Natural killer cell (primary cell): ENCODE data around the gene MST1. TPM values are rescaled to one million over a fixed set of nuclear protein-coding genes. Genes with fewer than 3 reads are reported as not detected.

Source experiments
- ATAC-seq, 3 donors: fragments of 150-1000 bp in 2 of 3; fragments of 200-7000 bp in 1 of 3; cut with Tn5 transposase; 1 replicate in 1 of 3; 2 replicates in 2 of 3; pipeline ENCODE4 v1.10.0; 2021; ENCODE audit warnings: mild to moderate bottlenecking in 2 of 3, moderate library complexity in 2 of 3
- DNase-seq, 2 donors: peaks; one replicate each; pipeline versions ENCODE4 v3.0.0 to v3.0.0-alpha.2; 2013 to 2021; ENCODE audit warnings: mixed read lengths in 1 of 2
- H3K27ac ChIP-seq: one replicate; pipeline ENCODE4 v1.5.1; 2013; ENCODE audit warnings: mild to moderate bottlenecking, low read length
- H3K27me3 ChIP-seq: one replicate; pipeline ENCODE4 v1.6.1; 2013; ENCODE audit warnings: low read length; ENCODE audit not compliant: control insufficient read depth, insufficient read depth
- H3K36me3 ChIP-seq: one replicate; pipeline ENCODE4 v1.6.1; 2013; ENCODE audit warnings: low read length; ENCODE audit not compliant: control insufficient read depth, insufficient read depth
- H3K4me1 ChIP-seq: one replicate; pipeline ENCODE4 v1.6.1; 2013; ENCODE audit warnings: low read length; ENCODE audit not compliant: control insufficient read depth, insufficient read depth
- H3K4me3 ChIP-seq: one replicate; pipeline ENCODE4 v1.5.1; 2013; ENCODE audit warnings: low read length
- H3K9me3 ChIP-seq: one replicate; pipeline ENCODE4 v1.6.1; 2013; ENCODE audit warnings: low read length; ENCODE audit not compliant: control insufficient read depth, insufficient read depth
- H3K27ac Mint-ChIP-seq, 2 donors: one replicate each; pipeline ENCODE4 v1.8.0; 2022; ENCODE audit warnings: mild to moderate bottlenecking in 2 of 2, mixed read lengths in 2 of 2, moderate library complexity in 1 of 2
- H3K27me3 Mint-ChIP-seq, 2 donors: one replicate each; pipeline ENCODE4 v1.8.0; 2022; ENCODE audit warnings: low read depth in 2 of 2, mixed read lengths in 2 of 2
- H3K36me3 Mint-ChIP-seq: one replicate; pipeline ENCODE4 v1.8.0; 2022; ENCODE audit warnings: mixed read lengths
- H3K4me1 Mint-ChIP-seq, 2 donors: one replicate each; pipeline ENCODE4 v1.8.0; 2022; ENCODE audit warnings: mixed read lengths in 2 of 2
- H3K4me3 Mint-ChIP-seq: one replicate; pipeline ENCODE4 v1.8.0; 2022; ENCODE audit warnings: mild to moderate bottlenecking, moderate library complexity, mixed read lengths
- H3K9me3 Mint-ChIP-seq, 2 donors: one replicate each; pipeline ENCODE4 v1.8.0; 2022; ENCODE audit warnings: mixed read lengths in 2 of 2
- CTCF ChIP-seq: fragments of 200-600 bp; IDR thresholded peaks from one replicate; pipeline ENCODE4 v1.8.0; 2022; ENCODE audit warnings: antibody characterized with exemption
- WGBS: methylation state at CpG from one replicate; pipeline ENCODE4 v1.1.7; 2013; ENCODE audit warnings: missing lambda C conversion rate; ENCODE audit not compliant: insufficient coverage; 5-methylcytosine and 5-hydroxymethylcytosine counted together
- intact Hi-C: fragments of 100-400 bp; cut with micrococcal nuclease; formaldehyde crosslinking; loops from one replicate; pipeline ENCODE4 v1.14.2; 2022
- total RNA-seq, 4 donors: library from RNA; stranded (reverse); fragments of 120-200 nt in 1 of 4; gene quantifications; one replicate each; pipeline versions ENCODE4 v1.2.3 to v1.2.4, GENCODE V29; 2013 to 2022

The MST1 gene
- total RNA-seq, 3 donors from 2014 or later (not counting 1 experiment from before 2014, with no cell fraction given) = 9.5 to 19.1 (median 15.2) TPM

- Histone ChIP-seq H3K9me3 (no peaks in the 10 kb centered on the region), H3K36me3 (peaks cover 10% of the 10 kb centered on the region), H3K27me3 (no peaks in the 10 kb centered on the region), H3K4me3 (peak within 1 kb of the TSS; percentile 75), H3K27ac (peak within 1 kb of the TSS; percentile 71), H3K4me1 (peaks cover 42% of the 10 kb centered on the region)
- peak; percentile 85 for TF ChIP-seq CTCF
- Mint-ChIP-seq H3K4me3 (peak within 1 kb of the TSS; percentile 93), H3K27ac (peak within 1 kb of the TSS; percentile 87 to 93), H3K4me1 (peaks cover 32 to 42% of the 10 kb centered on the region in 2 donors), H3K36me3 (no peaks in the 10 kb centered on the region), H3K9me3 (no peaks in the 10 kb centered on the region), H3K27me3 (no peaks in the 10 kb centered on the region)
- under 1% methylated on average over 50 of the region's 50 CpGs for WGBS
- DNase-seq = peak; percentile 92 to 93
- intact Hi-C loops = loop anchor here (1.0 to 2.0 kb wide), 2 partner anchors 31 to 67 kb away; partner anchors contain the start of genes IP6K1, MST1 and RNF123
- peak; percentile 74 to 86 (median 75) for ATAC-seq
Measured at GRCh38 chr3:49719214-49719884, 30.1 kb upstream of the MST1 start, which contains the start of gene AMIGO3. Gene AMIGO3, minus strand, starts transcription at chr3:49719684. Its CDS starts 219 bp downstream, at chr3:49719465.

- Mint-ChIP-seq H3K36me3 (no peaks in the 10 kb centered on the region), H3K27ac (peak overlapping the region; percentile 87 to 93), H3K9me3 (no peaks in the 10 kb centered on the region), H3K4me1 (peaks cover 27 to 42% of the 10 kb centered on the region in 2 donors), H3K27me3 (no peaks in the 10 kb centered on the region), H3K4me3 (peak overlapping the region; percentile 93)
- no peak for DNase-seq
- Histone ChIP-seq H3K9me3 (no peaks in the 10 kb centered on the region), H3K27me3 (no peaks in the 10 kb centered on the region), H3K27ac (no peak overlapping the region), H3K4me3 (peak overlapping the region; percentile 75), H3K36me3 (peaks cover 10% of the 10 kb centered on the region), H3K4me1 (peaks cover 39% of the 10 kb centered on the region)
- TF ChIP-seq CTCF = no peak
- no peak for ATAC-seq
- WGBS = 19% methylated on average over 33 of the region's 33 CpGs
- intact Hi-C loops = loop anchor here (1.0 to 2.0 kb wide), 2 partner anchors 30 to 67 kb away; partner anchors contain the start of genes IP6K1, MST1 and RNF123
Measured at GRCh38 chr3:49718858-49719213, 29.6 kb upstream of the MST1 start.

- ATAC-seq (no peak), DNase-seq (peak in 1 of 2 donors; percentile 29)
- Mint-ChIP-seq H3K36me3 (no peaks in the 10 kb centered on the region), H3K27me3 (no peaks in the 10 kb centered on the region), H3K4me3 (peak overlapping the region; percentile 93), H3K4me1 (peaks cover 25 to 41% of the 10 kb centered on the region in 2 donors), H3K9me3 (no peaks in the 10 kb centered on the region), H3K27ac (peak overlapping the region; percentile 87 to 93)
- 85% methylated on average over 75 of the region's 75 CpGs for WGBS
- no peak overlapping the region for H3K27ac ChIP-seq
- H3K27me3 ChIP-seq = no peaks in the 10 kb centered on the region
- H3K9me3 ChIP-seq = no peaks in the 10 kb centered on the region
- peaks cover 10% of the 10 kb centered on the region for H3K36me3 ChIP-seq
- H3K4me1 ChIP-seq = peaks cover 40% of the 10 kb centered on the region
- no peak for TF ChIP-seq CTCF
- intact Hi-C loops = loop anchor here (2.0 kb wide), 1 partner anchor 29 kb away; the partner anchor contains the start of genes MST1 and RNF123
- H3K4me3 ChIP-seq = no peak overlapping the region
Measured at GRCh38 chr3:49717959-49718857, 28.9 kb upstream of the MST1 start.
